HepG2 (cell line): ENCODE measurements around the gene ZBTB17.

Experiments used
- ATF2 ChIP-seq: sonication (generic); formaldehyde crosslinking; IDR thresholded peaks from 2 replicates; pipeline ENCODE4 v1.4.0; 2020; ENCODE audit warnings: missing genetic modification reagents
- KLF13 ChIP-seq: sonication (generic); formaldehyde crosslinking; IDR thresholded peaks from 2 replicates; pipeline ENCODE4 v1.4.0; 2020; ENCODE audit warnings: mild to moderate bottlenecking, missing genetic modification reagents
- POLR2A ChIP-seq, 2 experiments: IDR thresholded peaks; 2 replicates each; pipeline ENCODE4 v1.6.1; 2011; ENCODE audit warnings: low read depth in 2 of 2, low read length in 2 of 2, mild to moderate bottlenecking in 1 of 2, moderate library complexity in 1 of 2; ENCODE audit not compliant: insufficient read depth in 1 of 2
- PPARG ChIP-seq: conservative IDR thresholded peaks from 2 replicates; pipeline ENCODE4 v1.6.1; 2016; ENCODE audit warnings: missing biosample characterization, missing genetic modification reagents
- RAD21 ChIP-seq: fragments of 450-650 bp; formaldehyde crosslinking; IDR thresholded peaks from 2 replicates; pipeline ENCODE4 v1.5.0; 2020; ENCODE audit warnings: mild to moderate bottlenecking
- RARA ChIP-seq: IDR thresholded peaks from 2 replicates; pipeline ENCODE4 v1.6.1; 2016; ENCODE audit warnings: missing genetic modification reagents, missing compliant biosample characterization
- TCF7L2 ChIP-seq: IDR thresholded peaks from 2 replicates; pipeline ENCODE4 v1.6.1; 2011; ENCODE audit warnings: mild to moderate bottlenecking, low read depth, low read length, moderate library complexity
- ZMYM3 ChIP-seq: sonication (generic); formaldehyde crosslinking; IDR thresholded peaks from 2 replicates; pipeline ENCODE4 v1.5.1; 2020; ENCODE audit warnings: mild to moderate bottlenecking, missing genetic modification reagents
- ZNF260 ChIP-seq: sonication (generic); formaldehyde crosslinking; IDR thresholded peaks from 2 replicates; pipeline ENCODE4 v1.4.0; 2020; ENCODE audit warnings: missing genetic modification reagents, low read depth, mild to moderate bottlenecking, borderline replicate concordance
- ZNF30 ChIP-seq: sonication (generic); formaldehyde crosslinking; IDR thresholded peaks from 2 replicates; pipeline ENCODE4 v1.5.0; 2020; ENCODE audit warnings: mild to moderate bottlenecking, missing genetic modification reagents
- TF ChIP-seq, protein P1 (sequence below): sonication (generic); formaldehyde crosslinking; IDR thresholded peaks from 2 replicates; pipeline ENCODE4 v1.8.1; 2023; ENCODE audit warnings: mild to moderate bottlenecking, missing genetic modification reagents, borderline replicate concordance
- TF ChIP-seq, protein P2 (sequence below): sonication (generic); formaldehyde crosslinking; IDR thresholded peaks from 2 replicates; pipeline ENCODE4 v1.5.0; 2020; ENCODE audit warnings: mild to moderate bottlenecking, missing genetic modification reagents, moderate library complexity
- TF ChIP-seq, protein P3 (sequence below): sonication (generic); formaldehyde crosslinking; IDR thresholded peaks from 2 replicates; pipeline ENCODE4 v1.4.0; 2020; ENCODE audit warnings: mild to moderate bottlenecking, missing genetic modification reagents

DNA sequence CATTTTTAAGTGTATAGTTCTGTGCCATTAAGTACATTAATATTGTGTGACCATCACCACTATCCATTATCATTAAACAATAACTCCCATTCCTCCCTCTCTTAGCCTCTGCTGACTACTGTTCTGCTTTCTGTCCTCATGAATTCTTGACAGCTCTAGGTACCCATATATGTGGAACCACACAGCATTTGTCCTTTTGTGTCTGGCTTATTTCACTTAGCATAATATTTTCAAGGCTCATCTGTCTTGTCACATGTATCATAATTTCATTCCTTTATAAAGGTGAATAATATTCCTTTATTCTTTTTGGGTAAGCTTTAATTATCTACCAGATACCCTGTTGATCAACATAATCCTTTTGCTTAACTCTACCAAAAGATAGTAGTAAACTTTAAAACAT is 80.7 kb downstream of the ZBTB17 start:
- TF ChIP-seq, protein P1, sequence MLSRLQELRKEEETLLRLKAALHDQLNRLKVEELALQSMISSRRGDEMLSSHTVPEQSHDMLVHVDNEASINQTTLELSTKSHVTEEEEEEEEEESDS = no peak
- TF ChIP-seq KLF13 (CRISPR knock-in tag) (no peak), RARA (CRISPR knock-in tag) (no peak), POLR2A (IDR thresholded peaks at IDR 0.05; ENCODE audit: insufficient read depth in 1 of 2, low read depth in 2 of 2, low read length in 2 of 2) (no peak), ZNF30 (CRISPR knock-in tag) (no peak), TCF7L2 (no peak), ZNF260 (CRISPR knock-in tag) (no peak), PPARG (CRISPR knock-in tag) (no peak), RAD21 (CRISPR knock-in tag) (no peak), ATF2 (CRISPR knock-in tag) (no peak), ZMYM3 (CRISPR knock-in tag) (no peak)
- TF ChIP-seq, protein P2, sequence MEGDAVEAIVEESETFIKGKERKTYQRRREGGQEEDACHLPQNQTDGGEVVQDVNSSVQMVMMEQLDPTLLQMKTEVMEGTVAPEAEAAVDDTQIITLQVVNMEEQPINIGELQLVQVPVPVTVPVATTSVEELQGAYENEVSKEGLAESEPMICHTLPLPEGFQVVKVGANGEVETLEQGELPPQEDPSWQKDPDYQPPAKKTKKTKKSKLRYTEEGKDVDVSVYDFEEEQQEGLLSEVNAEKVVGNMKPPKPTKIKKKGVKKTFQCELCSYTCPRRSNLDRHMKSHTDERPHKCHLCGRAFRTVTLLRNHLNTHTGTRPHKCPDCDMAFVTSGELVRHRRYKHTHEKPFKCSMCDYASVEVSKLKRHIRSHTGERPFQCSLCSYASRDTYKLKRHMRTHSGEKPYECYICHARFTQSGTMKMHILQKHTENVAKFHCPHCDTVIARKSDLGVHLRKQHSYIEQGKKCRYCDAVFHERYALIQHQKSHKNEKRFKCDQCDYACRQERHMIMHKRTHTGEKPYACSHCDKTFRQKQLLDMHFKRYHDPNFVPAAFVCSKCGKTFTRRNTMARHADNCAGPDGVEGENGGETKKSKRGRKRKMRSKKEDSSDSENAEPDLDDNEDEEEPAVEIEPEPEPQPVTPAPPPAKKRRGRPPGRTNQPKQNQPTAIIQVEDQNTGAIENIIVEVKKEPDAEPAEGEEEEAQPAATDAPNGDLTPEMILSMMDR (CRISPR knock-in tag) = no peak
- TF ChIP-seq, protein P3, sequence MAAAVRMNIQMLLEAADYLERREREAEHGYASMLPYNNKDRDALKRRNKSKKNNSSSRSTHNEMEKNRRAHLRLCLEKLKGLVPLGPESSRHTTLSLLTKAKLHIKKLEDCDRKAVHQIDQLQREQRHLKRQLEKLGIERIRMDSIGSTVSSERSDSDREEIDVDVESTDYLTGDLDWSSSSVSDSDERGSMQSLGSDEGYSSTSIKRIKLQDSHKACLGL (CRISPR knock-in tag) = no peak
